Esophagus muscularis mucosa (tissue), 3 donors: Measurements from ENCODE around the gene CENPX.

Experiments
- CTCF ChIP-seq, 3 experiments: fragments of 200-600 bp in 2 of 3; fragments of 450-650 bp in 1 of 3; sonication (generic) in 2 of 3; IDR thresholded peaks; one replicate each; pipeline ENCODE4 v1.5.1; 2017 to 2019; ENCODE audit warnings: antibody characterized with exemption in 3 of 3, mild to moderate bottlenecking in 2 of 3, moderate library complexity in 1 of 3
- POLR2A ChIP-seq: fragments of 450-650 bp; IDR thresholded peaks from one replicate; pipeline ENCODE4 v1.6.1; 2017; ENCODE audit warnings: antibody characterized with exemption, moderate library complexity, mild to moderate bottlenecking, low read depth
- POLR2AphosphoS5 ChIP-seq, 2 donors: sonication (generic); formaldehyde crosslinking; IDR thresholded peaks; one replicate each; pipeline ENCODE4 v1.6.1; 2017; ENCODE audit warnings: antibody characterized with exemption in 2 of 2

- TF ChIP-seq CTCF (IDR thresholded peaks at IDR 0.05) (no peak), POLR2AphosphoS5 (IDR thresholded peaks at IDR 0.05) (no peak), POLR2A (no peak)
These were observed 37.8 kb downstream of the CENPX start for GRCh38 chr17:81984773-81985410.
